ENCODE data around the gene TBC1D25. TPM values are rescaled to one million over a fixed set of nuclear protein-coding genes. Genes with fewer than 3 reads are reported as not detected.

Gene TBC1D25
- total RNA-seq, 1 donor from 2014 or later, result 1.5 TPM

- Histone ChIP-seq H2AFZ (replicated peaks) (no peak overlapping the region), H3K4me3 (no peak overlapping the region), H3K4me1 (no peaks in the 10 kb centered on the region), H3K27ac (no peak overlapping the region), H3K36me3 (no peaks in the 10 kb centered on the region), H3K79me2 (ENCODE audit: low read depth) (no peaks in the 10 kb centered on the region), H3K27me3 (no peaks in the 10 kb centered on the region), H3K4me2 (no peak overlapping the region), H4K20me1 (ENCODE audit: low read depth) (no peaks in the 10 kb centered on the region), H3K9ac (no peak overlapping the region), H3F3A (ENCODE audit: low read depth) (no peaks in the 10 kb centered on the region), H3K9me3 (ENCODE audit: low read depth) (no peaks in the 10 kb centered on the region)
- Mint-ChIP-seq H3K36me3 (peaks cover 9% of the 10 kb centered on the region), H3K9me3 (peaks cover 20% of the 10 kb centered on the region), H3K4me1 (peaks cover 4% of the 10 kb centered on the region), H3K4me3 (no peak overlapping the region), H3K27me3 (ENCODE audit: insufficient read depth, low read depth) (peaks cover 6% of the 10 kb centered on the region), H3K27ac (no peak overlapping the region)
- TF ChIP-seq EZH2phosphoT487 (IDR thresholded peaks at IDR 0.05), result no peak
- TF ChIP-seq CTCF (IDR thresholded peaks at IDR 0.05), result no peak
- no peak for TF ChIP-seq EZH2 (IDR thresholded peaks at IDR 0.05)
- no peak for DNase-seq (ENCODE audit: low spot score)
These were observed 24.6 kb upstream of the TBC1D25 start for GRCh38 chrX:48514868-48515460.

- no peak overlapping the region for H3K4me3 ChIP-seq
- Mint-ChIP-seq H3K27me3 (ENCODE audit: insufficient read depth, low read depth) (peaks cover 5% of the 10 kb centered on the region), H3K36me3 (peaks cover 11% of the 10 kb centered on the region), H3K9me3 (peaks cover 22% of the 10 kb centered on the region), H3K27ac (no peak overlapping the region), H3K4me1 (peaks cover 7% of the 10 kb centered on the region), H3K4me3 (no peak overlapping the region)
- no peak overlapping the region for H3K27ac ChIP-seq
- no peak overlapping the region for H3K9ac ChIP-seq
- DNase-seq (ENCODE audit: low spot score), result no peak
- no peak overlapping the region for H3K4me2 ChIP-seq
- TF ChIP-seq EZH2phosphoT487 (IDR thresholded peaks at IDR 0.05), result no peak
- no peak for TF ChIP-seq CTCF (IDR thresholded peaks at IDR 0.05)
- no peak for TF ChIP-seq EZH2 (IDR thresholded peaks at IDR 0.05)
- H3K4me1 ChIP-seq, result no peaks in the 10 kb centered on the region
- H3F3A ChIP-seq (ENCODE audit: low read depth), result no peaks in the 10 kb centered on the region
- H3K36me3 ChIP-seq, result no peaks in the 10 kb centered on the region
- no peak overlapping the region for H2AFZ ChIP-seq (replicated peaks)
- H3K79me2 ChIP-seq (ENCODE audit: low read depth), result no peaks in the 10 kb centered on the region
- H4K20me1 ChIP-seq (ENCODE audit: low read depth), result no peaks in the 10 kb centered on the region
- no peaks in the 10 kb centered on the region for H3K9me3 ChIP-seq (ENCODE audit: low read depth)
- no peaks in the 10 kb centered on the region for H3K27me3 ChIP-seq
These were observed 23.7 kb upstream of the TBC1D25 start for GRCh38 chrX:48515842-48516241.

GRCh38 chrX:48516285-48516684, 23.2 kb upstream of the TBC1D25 start:
- peaks cover 12% of the 10 kb centered on the region for H3K4me1 Mint-ChIP-seq
- H3K4me1 ChIP-seq, result no peaks in the 10 kb centered on the region
- H3K9me3 ChIP-seq (ENCODE audit: low read depth), result no peaks in the 10 kb centered on the region
- DNase-seq (ENCODE audit: low spot score), result no peak
- peaks cover 11% of the 10 kb centered on the region for H3K36me3 Mint-ChIP-seq
- no peak overlapping the region for H3K9ac ChIP-seq
- H3K27me3 Mint-ChIP-seq (ENCODE audit: insufficient read depth, low read depth), result peaks cover 5% of the 10 kb centered on the region
- no peak overlapping the region for H3K27ac Mint-ChIP-seq
- H3K36me3 ChIP-seq, result no peaks in the 10 kb centered on the region
- H3K27me3 ChIP-seq, result no peaks in the 10 kb centered on the region
- H3K4me3 Mint-ChIP-seq, result no peak overlapping the region
- H3K4me3 ChIP-seq, result no peak overlapping the region
- no peak overlapping the region for H3K4me2 ChIP-seq
- no peak overlapping the region for H2AFZ ChIP-seq (replicated peaks)
- H4K20me1 ChIP-seq (ENCODE audit: low read depth), result no peaks in the 10 kb centered on the region
- H3K9me3 Mint-ChIP-seq, result peaks cover 23% of the 10 kb centered on the region
- no peaks in the 10 kb centered on the region for H3K79me2 ChIP-seq (ENCODE audit: low read depth)
- peaks cover 4% of the 10 kb centered on the region for H3F3A ChIP-seq (ENCODE audit: low read depth)
- no peak for TF ChIP-seq EZH2phosphoT487 (IDR thresholded peaks at IDR 0.05)
- no peak for TF ChIP-seq CTCF (IDR thresholded peaks at IDR 0.05)
- TF ChIP-seq EZH2 (IDR thresholded peaks at IDR 0.05), result no peak
- no peak overlapping the region for H3K27ac ChIP-seq

Measured in neural progenitor cell (in vitro differentiated cells).